HCT116 (cell line): ENCODE data around the gene AFAP1L2.

Experiments used
- EZH2phosphoT487 ChIP-seq: fragments of 200-600 bp; IDR thresholded peaks from 2 replicates; pipeline ENCODE4 v1.6.1; 2018; ENCODE audit warnings: antibody characterized with exemption, borderline replicate concordance
- POLR2A ChIP-seq: IDR thresholded peaks from 2 replicates; pipeline ENCODE4 v1.7.0; 2011; ENCODE audit warnings: borderline replicate concordance; ENCODE audit not compliant: insufficient read depth, insufficient read length; ENCODE audit errors: extremely low read depth
- POLR2AphosphoS5 ChIP-seq: IDR thresholded peaks from 2 replicates; pipeline ENCODE4 v1.6.1; 2011; ENCODE audit warnings: mild to moderate bottlenecking, low read depth, low read length, moderate library complexity
- RAD21 ChIP-seq: IDR thresholded peaks from 2 replicates; pipeline ENCODE4 v1.6.1; 2012; ENCODE audit warnings: low read depth, mild to moderate bottlenecking
- TF ChIP-seq, protein P1 (sequence below), 3 experiments: fragments of 200-600 bp in 1 of 3; sonication (generic) in 1 of 3; IDR thresholded peaks in 2 of 3; conservative IDR thresholded peaks in 1 of 3; 2 replicates each; pipeline ENCODE4 v1.5.1; 2012 to 2017; ENCODE audit warnings: low read depth in 2 of 3, low read length in 2 of 3, antibody characterized with exemption in 1 of 3, borderline replicate concordance in 1 of 3, control low read depth in 1 of 3, mild to moderate bottlenecking in 1 of 3, mixed read lengths in 1 of 3, mixed run types in 1 of 3, moderate library complexity in 1 of 3; ENCODE audit not compliant: insufficient read depth in 1 of 3
- TF ChIP-seq, protein P2 (sequence below): IDR thresholded peaks from 2 replicates; pipeline ENCODE4 v1.6.1; 2012
- TF ChIP-seq, protein P3 (sequence below): IDR thresholded peaks from 2 replicates; pipeline ENCODE4 v1.6.1; 2012; ENCODE audit warnings: low read depth

DNA sequence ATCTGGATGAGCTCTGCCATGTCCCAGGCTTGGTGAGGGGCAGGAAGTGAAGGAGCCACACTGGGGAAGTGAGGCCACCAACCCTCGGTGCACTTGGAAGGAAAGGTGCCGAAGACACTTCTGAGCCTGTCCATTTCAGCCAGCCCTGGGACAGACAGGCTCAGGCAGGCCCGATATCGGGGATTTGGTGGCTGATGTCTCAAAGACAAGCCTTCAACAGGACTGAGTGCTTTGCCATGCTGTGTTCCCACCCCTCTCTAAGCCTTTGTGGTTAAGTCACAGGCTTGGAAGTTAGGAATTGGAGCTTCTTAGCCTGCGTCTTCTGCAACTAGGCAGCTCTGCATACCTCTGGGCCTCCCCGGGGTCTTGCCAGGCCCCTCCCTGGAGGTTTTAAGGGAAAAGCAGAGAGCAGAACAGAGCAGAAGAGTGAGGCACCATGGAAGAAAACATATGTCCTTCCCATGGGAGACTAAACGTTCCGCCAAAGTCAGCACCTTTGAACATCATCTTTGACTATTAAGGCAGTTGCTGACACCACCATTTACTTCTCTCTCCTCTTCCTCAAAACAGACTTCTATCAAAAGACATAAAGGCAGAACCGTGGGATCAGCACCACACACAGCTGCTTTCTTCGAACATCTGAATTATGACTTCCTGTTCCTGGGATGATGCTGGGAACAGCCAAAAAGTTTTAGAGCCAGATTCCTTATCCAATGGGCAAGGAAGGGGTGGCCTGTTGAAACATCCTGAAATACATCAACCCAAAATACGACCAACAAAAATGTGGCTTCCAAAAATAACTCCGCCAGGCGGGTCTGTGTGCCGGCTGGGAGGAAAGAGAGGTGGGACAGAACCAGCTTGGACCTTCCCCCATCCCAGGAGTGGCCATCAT, 71.8 kb downstream of the AFAP1L2 start:
- TF ChIP-seq, protein P1, sequence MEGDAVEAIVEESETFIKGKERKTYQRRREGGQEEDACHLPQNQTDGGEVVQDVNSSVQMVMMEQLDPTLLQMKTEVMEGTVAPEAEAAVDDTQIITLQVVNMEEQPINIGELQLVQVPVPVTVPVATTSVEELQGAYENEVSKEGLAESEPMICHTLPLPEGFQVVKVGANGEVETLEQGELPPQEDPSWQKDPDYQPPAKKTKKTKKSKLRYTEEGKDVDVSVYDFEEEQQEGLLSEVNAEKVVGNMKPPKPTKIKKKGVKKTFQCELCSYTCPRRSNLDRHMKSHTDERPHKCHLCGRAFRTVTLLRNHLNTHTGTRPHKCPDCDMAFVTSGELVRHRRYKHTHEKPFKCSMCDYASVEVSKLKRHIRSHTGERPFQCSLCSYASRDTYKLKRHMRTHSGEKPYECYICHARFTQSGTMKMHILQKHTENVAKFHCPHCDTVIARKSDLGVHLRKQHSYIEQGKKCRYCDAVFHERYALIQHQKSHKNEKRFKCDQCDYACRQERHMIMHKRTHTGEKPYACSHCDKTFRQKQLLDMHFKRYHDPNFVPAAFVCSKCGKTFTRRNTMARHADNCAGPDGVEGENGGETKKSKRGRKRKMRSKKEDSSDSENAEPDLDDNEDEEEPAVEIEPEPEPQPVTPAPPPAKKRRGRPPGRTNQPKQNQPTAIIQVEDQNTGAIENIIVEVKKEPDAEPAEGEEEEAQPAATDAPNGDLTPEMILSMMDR (IDR thresholded peaks at IDR 0.05 in 2 of 3, conservative IDR thresholded peaks at IDR 0.05 in 1 of 3; ENCODE audit: borderline replicate concordance in 1 of 3, insufficient read depth in 1 of 3, low read depth in 2 of 3, low read length in 2 of 3), result no peak
- TF ChIP-seq, protein P2, sequence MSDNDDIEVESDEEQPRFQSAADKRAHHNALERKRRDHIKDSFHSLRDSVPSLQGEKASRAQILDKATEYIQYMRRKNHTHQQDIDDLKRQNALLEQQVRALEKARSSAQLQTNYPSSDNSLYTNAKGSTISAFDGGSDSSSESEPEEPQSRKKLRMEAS, result no peak
- TF ChIP-seq POLR2AphosphoS5 (no peak), POLR2A (no peak), RAD21 (no peak), EZH2phosphoT487 (no peak)
- TF ChIP-seq, protein P3, sequence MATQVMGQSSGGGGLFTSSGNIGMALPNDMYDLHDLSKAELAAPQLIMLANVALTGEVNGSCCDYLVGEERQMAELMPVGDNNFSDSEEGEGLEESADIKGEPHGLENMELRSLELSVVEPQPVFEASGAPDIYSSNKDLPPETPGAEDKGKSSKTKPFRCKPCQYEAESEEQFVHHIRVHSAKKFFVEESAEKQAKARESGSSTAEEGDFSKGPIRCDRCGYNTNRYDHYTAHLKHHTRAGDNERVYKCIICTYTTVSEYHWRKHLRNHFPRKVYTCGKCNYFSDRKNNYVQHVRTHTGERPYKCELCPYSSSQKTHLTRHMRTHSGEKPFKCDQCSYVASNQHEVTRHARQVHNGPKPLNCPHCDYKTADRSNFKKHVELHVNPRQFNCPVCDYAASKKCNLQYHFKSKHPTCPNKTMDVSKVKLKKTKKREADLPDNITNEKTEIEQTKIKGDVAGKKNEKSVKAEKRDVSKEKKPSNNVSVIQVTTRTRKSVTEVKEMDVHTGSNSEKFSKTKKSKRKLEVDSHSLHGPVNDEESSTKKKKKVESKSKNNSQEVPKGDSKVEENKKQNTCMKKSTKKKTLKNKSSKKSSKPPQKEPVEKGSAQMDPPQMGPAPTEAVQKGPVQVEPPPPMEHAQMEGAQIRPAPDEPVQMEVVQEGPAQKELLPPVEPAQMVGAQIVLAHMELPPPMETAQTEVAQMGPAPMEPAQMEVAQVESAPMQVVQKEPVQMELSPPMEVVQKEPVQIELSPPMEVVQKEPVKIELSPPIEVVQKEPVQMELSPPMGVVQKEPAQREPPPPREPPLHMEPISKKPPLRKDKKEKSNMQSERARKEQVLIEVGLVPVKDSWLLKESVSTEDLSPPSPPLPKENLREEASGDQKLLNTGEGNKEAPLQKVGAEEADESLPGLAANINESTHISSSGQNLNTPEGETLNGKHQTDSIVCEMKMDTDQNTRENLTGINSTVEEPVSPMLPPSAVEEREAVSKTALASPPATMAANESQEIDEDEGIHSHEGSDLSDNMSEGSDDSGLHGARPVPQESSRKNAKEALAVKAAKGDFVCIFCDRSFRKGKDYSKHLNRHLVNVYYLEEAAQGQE, result no peak
